PC-3 (cell line): Measurements from ENCODE around the gene PRR36. TPM values are rescaled to one million over a fixed set of nuclear protein-coding genes. Genes with fewer than 3 reads are reported as not detected.
A peak's percentile ranks its signal among the peaks of the same experiment; 100 is the strongest.

Experiments
- ATAC-seq: fragments of 200-7000 bp; cut with Tn5 transposase; 2 replicates; pipeline ENCODE4 v1.9.1; 2020; ENCODE audit warnings: mild to moderate bottlenecking, moderate library complexity
- BruUV-seq: library from RNA; stranded (reverse); fragments of 400-500 nt; replicated peaks from 2 replicates; lab custom pipeline; 2021; lab: Mats Ljungman, UMichigan
- CTCF ChIA-PET: fragments of 300-600 bp; sonication (Branson Sonifier 250); formaldehyde crosslinking; loops from one replicate; lab custom pipeline; 2022; ENCODE audit warnings: antibody characterized with exemption; lab: Charles Lee
- POLR2A ChIA-PET: fragments of 300-600 bp; sonication (Branson Sonifier 250); formaldehyde crosslinking; loops from one replicate; lab custom pipeline; 2022; ENCODE audit warnings: antibody characterized with exemption; ENCODE audit not compliant: unreplicated experiment; lab: Charles Lee
- DNase-seq: peaks from one replicate; pipeline ENCODE4 v3.0.0-alpha.2; 2015
- H2AFZ ChIP-seq: fragments of 300-600 bp; sonication (generic); 2 replicates; pipeline ENCODE4 v1.6.0; 2016; ENCODE audit warnings: antibody characterized with exemption, low read length
- H3F3A ChIP-seq: fragments of 300-600 bp; sonication (generic); one replicate; pipeline ENCODE4 v1.6.0; 2017; ENCODE audit warnings: antibody characterized with exemption, low read length, control low read depth, mild to moderate bottlenecking; ENCODE audit not compliant: unreplicated experiment
- H3K27ac ChIP-seq: fragments of 300-600 bp; sonication (generic); 2 replicates; pipeline ENCODE4 v1.5.1; 2016; ENCODE audit warnings: mild to moderate bottlenecking, low read length
- H3K27me3 ChIP-seq: fragments of 300-600 bp; sonication (generic); 2 replicates; pipeline ENCODE4 v1.6.1; 2016; ENCODE audit warnings: low read length, mixed read lengths
- H3K36me3 ChIP-seq: fragments of 300-600 bp; sonication (generic); 2 replicates; pipeline ENCODE4 v1.6.1; 2016; ENCODE audit warnings: low read depth, mixed run types, low read length, mixed read lengths
- H3K4me1 ChIP-seq: fragments of 300-600 bp; sonication (generic); 2 replicates; pipeline ENCODE4 v1.5.1; 2016; ENCODE audit warnings: low read length; ENCODE audit not compliant: insufficient read depth
- H3K4me2 ChIP-seq: fragments of 300-600 bp; sonication (generic); 2 replicates; pipeline ENCODE4 v1.6.0; 2016; ENCODE audit warnings: low read length
- H3K4me3 ChIP-seq: fragments of 300-600 bp; sonication (generic); 2 replicates; pipeline ENCODE4 v1.5.1; 2016; ENCODE audit warnings: mild to moderate bottlenecking, low read length, mixed read lengths
- H3K79me2 ChIP-seq: fragments of 300-600 bp; sonication (generic); 2 replicates; pipeline ENCODE4 v1.6.1; 2017; ENCODE audit warnings: low read length, mixed read lengths
- H3K9ac ChIP-seq: fragments of 300-600 bp; sonication (generic); 2 replicates; pipeline ENCODE4 v1.6.0; 2016; ENCODE audit warnings: mild to moderate bottlenecking, low read length
- H3K9me2 ChIP-seq: fragments of 300-600 bp; sonication (generic); replicated peaks from 2 replicates; pipeline ENCODE4 v1.6.1; 2016; ENCODE audit warnings: mixed run types, low read length, mixed read lengths
- H3K9me3 ChIP-seq: fragments of 300-600 bp; sonication (generic); 2 replicates; pipeline ENCODE4 v1.6.1; 2016; ENCODE audit warnings: low read length, mixed read lengths
- H4K20me1 ChIP-seq: fragments of 300-600 bp; sonication (generic); 2 replicates; pipeline ENCODE4 v1.6.1; 2016; ENCODE audit warnings: low read length, mixed read lengths
- EZH2 ChIP-seq: fragments of 300-600 bp; sonication (generic); IDR thresholded peaks from one replicate; pipeline ENCODE4 v1.6.1; 2017; ENCODE audit warnings: antibody characterized with exemption, mild to moderate bottlenecking, low read length; ENCODE audit not compliant: unreplicated experiment
- EZH2phosphoT487 ChIP-seq: fragments of 300-600 bp; sonication (generic); IDR thresholded peaks from 2 replicates; pipeline ENCODE4 v1.6.1; 2018; ENCODE audit warnings: mild to moderate bottlenecking, antibody characterized with exemption, low read length, borderline replicate concordance
- intact Hi-C: fragments of 100-400 bp; cut with micrococcal nuclease; formaldehyde crosslinking; loops from 2 replicates; pipeline ENCODE4 v1.9.0; 2023
- total RNA-seq: library from RNA; depleted of rRNA; stranded (reverse); fragments of >200 nt; gene quantifications from 2 replicates; pipeline ENCODE4 v1.2.3, GENCODE V29; 2014
- TF ChIP-seq, protein P1 (sequence below): fragments of 300-600 bp; sonication (generic); conservative IDR thresholded peaks from 2 replicates; pipeline ENCODE4 v1.5.1; 2017; ENCODE audit warnings: antibody characterized with exemption, low read depth, mild to moderate bottlenecking, low read length

Gene PRR36
- total RNA-seq, 1 experiment from 2014 or later: 2.5 TPM

DNA sequence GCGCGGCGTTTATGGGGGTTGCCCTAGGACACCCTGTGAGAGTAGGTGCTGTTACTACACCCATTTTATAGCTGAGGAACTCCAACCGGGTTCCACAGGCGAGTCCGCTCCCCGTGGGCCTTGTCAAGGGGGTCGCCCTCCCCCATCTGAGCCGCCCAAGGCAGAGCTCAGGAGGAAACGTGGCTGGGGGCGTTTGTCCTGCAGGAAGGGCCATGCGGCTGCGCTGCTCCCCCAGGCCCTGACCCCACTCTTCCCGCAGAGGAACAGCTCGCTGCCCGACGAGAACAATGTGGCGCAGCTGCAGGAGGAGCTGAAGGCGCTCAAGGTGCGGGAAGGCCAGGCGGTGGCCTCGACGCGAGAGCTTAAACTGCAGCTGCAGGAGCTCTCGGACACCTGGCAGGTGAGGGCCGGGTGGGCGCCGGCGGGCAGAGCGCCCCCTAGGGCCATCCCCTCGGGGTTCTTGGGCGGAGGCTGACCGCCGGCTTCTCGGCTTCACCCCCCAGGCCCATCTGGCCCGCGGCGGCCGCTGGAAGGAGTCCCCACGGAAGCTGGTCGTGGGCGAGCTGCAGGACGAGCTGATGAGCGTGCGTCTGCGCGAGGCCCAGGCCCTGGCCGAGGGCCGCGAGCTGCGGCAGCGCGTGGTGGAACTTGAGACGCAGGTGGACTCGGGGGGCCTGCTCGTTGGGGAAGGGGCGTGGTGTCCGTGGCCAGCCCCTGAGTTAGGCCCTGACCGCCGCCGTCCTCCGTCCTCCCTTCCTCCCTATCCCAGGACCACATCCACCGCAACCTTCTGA is 12.4 kb downstream of the PRR36 start:
- H3K9ac ChIP-seq: no peak overlapping the region
- H3K9me3 ChIP-seq: no peaks in the 10 kb centered on the region
- no peaks in the 10 kb centered on the region for H3K36me3 ChIP-seq
- H3K27me3 ChIP-seq: no peaks in the 10 kb centered on the region
- intact Hi-C loops: no loop called here
- H3K27ac ChIP-seq: no peak overlapping the region
- DNase-seq (no peak), ATAC-seq (no peak)
- ChIA-PET CTCF (no interaction called here), POLR2A (no interaction called here)
- H3K4me2 ChIP-seq: no peak overlapping the region
- TF ChIP-seq EZH2phosphoT487 (no peak), EZH2 (no peak)
- TF ChIP-seq, protein P1, sequence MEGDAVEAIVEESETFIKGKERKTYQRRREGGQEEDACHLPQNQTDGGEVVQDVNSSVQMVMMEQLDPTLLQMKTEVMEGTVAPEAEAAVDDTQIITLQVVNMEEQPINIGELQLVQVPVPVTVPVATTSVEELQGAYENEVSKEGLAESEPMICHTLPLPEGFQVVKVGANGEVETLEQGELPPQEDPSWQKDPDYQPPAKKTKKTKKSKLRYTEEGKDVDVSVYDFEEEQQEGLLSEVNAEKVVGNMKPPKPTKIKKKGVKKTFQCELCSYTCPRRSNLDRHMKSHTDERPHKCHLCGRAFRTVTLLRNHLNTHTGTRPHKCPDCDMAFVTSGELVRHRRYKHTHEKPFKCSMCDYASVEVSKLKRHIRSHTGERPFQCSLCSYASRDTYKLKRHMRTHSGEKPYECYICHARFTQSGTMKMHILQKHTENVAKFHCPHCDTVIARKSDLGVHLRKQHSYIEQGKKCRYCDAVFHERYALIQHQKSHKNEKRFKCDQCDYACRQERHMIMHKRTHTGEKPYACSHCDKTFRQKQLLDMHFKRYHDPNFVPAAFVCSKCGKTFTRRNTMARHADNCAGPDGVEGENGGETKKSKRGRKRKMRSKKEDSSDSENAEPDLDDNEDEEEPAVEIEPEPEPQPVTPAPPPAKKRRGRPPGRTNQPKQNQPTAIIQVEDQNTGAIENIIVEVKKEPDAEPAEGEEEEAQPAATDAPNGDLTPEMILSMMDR: peak; percentile 28; the same call in 1 of the 2 replicates
- no peak overlapping the region for H3K4me3 ChIP-seq
- no peaks in the 10 kb centered on the region for H3F3A ChIP-seq
- H3K9me2 ChIP-seq: no peaks in the 10 kb centered on the region
- BruUV-seq: no TSS peak
- H4K20me1 ChIP-seq: no peaks in the 10 kb centered on the region
- H2AFZ ChIP-seq: no peak overlapping the region
- no peaks in the 10 kb centered on the region for H3K79me2 ChIP-seq
- H3K4me1 ChIP-seq: no peaks in the 10 kb centered on the region

DNA sequence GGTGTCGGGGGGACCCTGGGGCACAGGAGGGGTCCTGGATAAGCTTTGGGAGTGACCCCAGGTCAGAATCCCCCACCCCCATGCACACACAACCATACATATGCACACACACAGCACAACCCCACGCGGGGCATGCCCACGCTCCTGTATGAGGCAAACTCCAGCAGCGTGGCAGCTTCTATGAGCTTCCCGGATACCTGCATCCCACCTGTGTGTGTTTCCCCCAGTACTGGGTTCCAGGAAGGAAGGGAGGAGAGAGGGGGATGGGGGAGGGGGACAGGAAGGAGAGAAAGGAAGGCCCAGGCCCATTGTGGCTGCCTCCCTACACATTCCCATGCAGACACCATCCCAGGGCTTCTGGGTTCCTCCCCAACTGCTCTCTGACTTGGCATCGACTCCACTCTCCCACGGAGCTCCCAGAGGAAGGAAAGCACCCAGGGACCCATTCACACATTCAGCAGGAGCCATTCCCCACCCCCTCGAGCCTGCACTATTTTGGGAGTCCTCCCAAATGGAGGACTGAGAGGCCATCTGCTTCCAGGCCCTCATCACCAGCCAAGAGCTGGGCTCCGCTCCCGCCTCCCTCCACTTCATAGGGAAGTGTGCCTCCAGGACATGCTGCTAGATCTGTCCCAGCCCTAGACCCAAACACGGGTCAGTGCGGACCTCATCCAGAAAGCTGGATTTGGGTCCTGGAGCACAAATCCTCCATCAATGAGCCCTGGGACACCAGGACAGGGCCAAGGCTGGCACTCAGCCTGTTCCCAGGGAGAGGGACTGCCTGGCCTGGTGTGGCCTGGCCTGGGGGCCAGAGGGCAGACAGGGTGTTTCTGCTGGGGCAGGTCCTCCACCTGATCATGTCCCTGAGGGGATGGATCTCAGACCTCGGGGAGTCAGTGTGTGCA is 13.2 kb downstream of the PRR36 start:
- H3K27me3 ChIP-seq: no peaks in the 10 kb centered on the region
- intact Hi-C loops: no loop called here

More for the DNA sequence above, 13.2 kb downstream of the PRR36 start:
- no peak overlapping the region for H3K27ac ChIP-seq
- no peaks in the 10 kb centered on the region for H4K20me1 ChIP-seq
- no peaks in the 10 kb centered on the region for H3K79me2 ChIP-seq
- no peaks in the 10 kb centered on the region for H3F3A ChIP-seq
- H2AFZ ChIP-seq: no peak overlapping the region
- H3K4me1 ChIP-seq: no peaks in the 10 kb centered on the region
- no peak overlapping the region for H3K9ac ChIP-seq
- TF ChIP-seq EZH2: no peak
- TF ChIP-seq, protein P1: no peak
- no peak for TF ChIP-seq EZH2phosphoT487
- no TSS peak for BruUV-seq
- H3K9me2 ChIP-seq: no peaks in the 10 kb centered on the region
- no peak for DNase-seq
- no peak for ATAC-seq
- H3K36me3 ChIP-seq: no peaks in the 10 kb centered on the region
- ChIA-PET CTCF (interaction anchor here (0.6 kb wide), 1 partner anchor 46 kb away, joined by 7 read pairs; no protein-coding TSS in a partner anchor), POLR2A (no interaction called here)
- no peak overlapping the region for H3K4me2 ChIP-seq
- no peak overlapping the region for H3K4me3 ChIP-seq
- no peaks in the 10 kb centered on the region for H3K9me3 ChIP-seq
